SK-N-SH (cell line): ENCODE results near the gene GLRX5. TPM values are rescaled to one million over a fixed set of nuclear protein-coding genes. Genes with fewer than 3 reads are reported as not detected.
A peak's percentile ranks its signal among the peaks of the same experiment; 100 is the strongest.

ENCODE experiments used
- CTCF ChIA-PET: fragments of 300-600, 350-600 bp; formaldehyde crosslinking; extraction: SDS; loops from one replicate; lab custom pipeline; 2021; lab: Yijun Ruan, JAX
- POLR2A ChIA-PET: fragments of 350-600 bp; sonication (Branson Sonifier 250); formaldehyde crosslinking; extraction: SDS; loops from one replicate; lab custom pipeline; 2020; ENCODE audit warnings: antibody characterized with exemption, inconsistent platforms; lab: Yijun Ruan, JAX
- DNase-seq: peaks from one replicate; pipeline ENCODE4 v3.0.0; 2012
- H2AFZ ChIP-seq: fragments of 200-600 bp; sonication (generic); 2 replicates; pipeline ENCODE4 v1.8.1; 2016; ENCODE audit warnings: antibody characterized with exemption, mild to moderate bottlenecking, low read depth
- H3F3A ChIP-seq: fragments of 200-600 bp; sonication (generic); replicated peaks from 2 replicates; pipeline ENCODE3; 2016; ENCODE audit warnings: antibody characterized with exemption, mild to moderate bottlenecking; ENCODE audit not compliant: insufficient read depth
- H3K27ac ChIP-seq, 2 experiments: fragments of 200-500 bp in 1 of 2; fragments of 200-600 bp in 1 of 2; sonication (Bioruptor generic) in 1 of 2; sonication (generic), shearing (Covaris generic) in 1 of 2; 2 replicates each; pipeline versions ENCODE4 v1.5.1 to v1.6.1; 2014 to 2016; ENCODE audit warnings: low read depth in 2 of 2, inconsistent platforms in 1 of 2, low read length in 1 of 2, mild to moderate bottlenecking in 1 of 2, mixed read lengths in 1 of 2
- H3K27me3 ChIP-seq: fragments of 200-600 bp; sonication (generic), shearing (Covaris generic); 2 replicates; pipeline ENCODE4 v1.6.1; 2016; ENCODE audit warnings: mixed run types; ENCODE audit not compliant: insufficient read depth
- H3K36me3 ChIP-seq, 2 experiments: fragments of 200-500 bp in 1 of 2; fragments of 200-600 bp in 1 of 2; sonication (Bioruptor generic) in 1 of 2; sonication (generic) in 1 of 2; replicated peaks in 1 of 2; 2 replicates each; pipeline versions ENCODE3 to v1.5.1; 2014 to 2016; ENCODE audit warnings: low read length in 1 of 2, mild to moderate bottlenecking in 1 of 2; ENCODE audit not compliant: insufficient read depth in 2 of 2, control insufficient read depth in 1 of 2
- H3K4me1 ChIP-seq, 2 experiments: fragments of 200-500 bp in 1 of 2; fragments of 200-600 bp in 1 of 2; sonication (Bioruptor generic) in 1 of 2; sonication (generic), shearing (Covaris generic) in 1 of 2; 2 replicates each; pipeline versions ENCODE4 v1.5.1 to v1.6.1; 2014 to 2016; ENCODE audit warnings: low read depth in 1 of 2, low read length in 1 of 2, mixed run types in 1 of 2; ENCODE audit not compliant: insufficient read depth in 2 of 2, control insufficient read depth in 1 of 2
- H3K4me2 ChIP-seq: fragments of 200-600 bp; sonication (generic), shearing (Covaris generic); 2 replicates; pipeline ENCODE4 v1.6.1; 2017; ENCODE audit warnings: mixed run types
- H3K4me3 ChIP-seq, 2 experiments: fragments of 200-500 bp in 1 of 2; fragments of 200-600 bp in 1 of 2; sonication (Bioruptor generic) in 1 of 2; sonication (generic), shearing (Covaris generic) in 1 of 2; 2 replicates each; pipeline versions ENCODE4 v1.5.1 to v1.8.1; 2014 to 2016; ENCODE audit warnings: low read depth in 2 of 2, inconsistent platforms in 1 of 2, low read length in 1 of 2, mild to moderate bottlenecking in 1 of 2, mixed read lengths in 1 of 2, moderate library complexity in 1 of 2
- H3K79me2 ChIP-seq: fragments of 200-600 bp; sonication (generic); 2 replicates; pipeline ENCODE4 v1.8.1; 2017; ENCODE audit warnings: mild to moderate bottlenecking; ENCODE audit not compliant: insufficient read depth
- H3K9ac ChIP-seq: fragments of 200-600 bp; sonication (generic); 2 replicates; pipeline ENCODE4 v1.6.1; 2017; ENCODE audit warnings: mixed run types
- H3K9me2 ChIP-seq: fragments of 200-600 bp; sonication (generic); 2 replicates; pipeline ENCODE4 v1.6.1; 2017; ENCODE audit warnings: mixed run types
- H3K9me3 ChIP-seq: fragments of 200-600 bp; sonication (generic); 2 replicates; pipeline ENCODE4 v1.6.1; 2017; ENCODE audit warnings: mixed run types, mild to moderate bottlenecking, moderate library complexity
- H4K20me1 ChIP-seq: fragments of 200-600 bp; sonication (generic); 2 replicates; pipeline ENCODE4 v1.6.1; 2017; ENCODE audit warnings: mild to moderate bottlenecking, mixed run types; ENCODE audit not compliant: insufficient read depth
- CHD2 ChIP-seq: fragments of 150-350 bp; IDR thresholded peaks from 2 replicates; pipeline ENCODE4 v1.6.1; 2018; ENCODE audit warnings: low read length; ENCODE audit not compliant: partially characterized antibody
- CTCF ChIP-seq: fragments of 200-600 bp; sonication (generic); IDR thresholded peaks from 2 replicates; pipeline ENCODE4 v1.6.1; 2017; ENCODE audit warnings: antibody characterized with exemption, mild to moderate bottlenecking, moderate library complexity
- FOXM1 ChIP-seq: IDR thresholded peaks from 2 replicates; pipeline ENCODE4 v1.4.0; 2012; ENCODE audit warnings: low read depth, mild to moderate bottlenecking
- GABPA ChIP-seq: IDR thresholded peaks from 2 replicates; pipeline ENCODE4 v1.4.0; 2012; ENCODE audit warnings: low read depth, mild to moderate bottlenecking
- JUND ChIP-seq: IDR thresholded peaks from 2 replicates; pipeline ENCODE4 v1.4.0; 2012
- MAX ChIP-seq: IDR thresholded peaks from 2 replicates; pipeline ENCODE4 v1.4.0; 2012; ENCODE audit warnings: low read depth
- MXI1 ChIP-seq: IDR thresholded peaks from 2 replicates; pipeline ENCODE4 v1.6.1; 2012; ENCODE audit warnings: mild to moderate bottlenecking, low read depth, low read length, improper control_type of control experiment
- NFIC ChIP-seq: IDR thresholded peaks from 2 replicates; pipeline ENCODE4 v1.4.0; 2012; ENCODE audit warnings: borderline replicate concordance
- PBX3 ChIP-seq: IDR thresholded peaks from 2 replicates; pipeline ENCODE4; 2012
- POLR2AphosphoS5 ChIP-seq: IDR thresholded peaks from 2 replicates; pipeline ENCODE4 v1.6.1; 2012; ENCODE audit warnings: low read depth, low read length
- RCOR1 ChIP-seq: fragments of 150-350 bp; IDR thresholded peaks from 2 replicates; pipeline ENCODE4 v1.6.1; 2017; ENCODE audit warnings: antibody characterized with exemption, low read length
- RFX5 ChIP-seq: IDR thresholded peaks from 2 replicates; pipeline ENCODE4 v1.6.1; 2012; ENCODE audit warnings: mild to moderate bottlenecking, improper control_type of control experiment, low read length
- TAF1 ChIP-seq: IDR thresholded peaks from 2 replicates; pipeline ENCODE4 v1.6.1; 2012; ENCODE audit warnings: low read depth, mild to moderate bottlenecking, low read length, moderate library complexity, borderline replicate concordance
- TEAD4 ChIP-seq: IDR thresholded peaks from 2 replicates; pipeline ENCODE4 v1.4.0; 2012; ENCODE audit warnings: mild to moderate bottlenecking, borderline replicate concordance; ENCODE audit not compliant: insufficient read depth
- USF2 ChIP-seq: fragments of 150-350 bp; IDR thresholded peaks from 2 replicates; pipeline ENCODE4 v1.6.1; 2017; ENCODE audit warnings: antibody characterized with exemption, low read length, low read depth, borderline replicate concordance
- ZBTB33 ChIP-seq: IDR thresholded peaks from 2 replicates; pipeline ENCODE4 v1.4.0; 2012; ENCODE audit warnings: low read depth, borderline replicate concordance
- WGBS: methylation state at CpG from one replicate; pipeline ENCODE4 v1.1.6; 2017; ENCODE audit warnings: low lambda C conversion rate; 5-methylcytosine and 5-hydroxymethylcytosine counted together
- polyA plus RNA-seq, 3 experiments: library from polyadenylated mRNA; depleted of rRNA; stranded (reverse); fragments of >200 nt; gene quantifications; 2 replicates each; pipeline ENCODE4 v1.2.3, GENCODE V29; 2012

GLRX5 gene
- polyA plus RNA-seq, 1 of the 3 experiments (the other 2 are of a cell fraction) = 29.1 TPM

GRCh38 chr14:95535226-95536021 lies 574 bp downstream of the GLRX5 start:
- peak; percentile 63 for DNase-seq
- peaks cover 13 to 14% of the 10 kb centered on the region in 2 experiments for H3K36me3 ChIP-seq
- CTCF ChIA-PET = interaction anchor here (0.9 to 15.5 kb wide), 7 partner anchors 8 to 103 kb away, joined by 3 to 254 read pairs (median 5); no protein-coding TSS in a partner anchor
- TF ChIP-seq TAF1 (no peak), PBX3 (no peak), MXI1 (no peak), POLR2AphosphoS5 (no peak), ZBTB33 (no peak), CHD2 (no peak), GABPA (no peak)
- H3K9me2 ChIP-seq = no peaks in the 10 kb centered on the region
- peaks cover 5% of the 10 kb centered on the region for H3F3A ChIP-seq
- H3K4me2 ChIP-seq = peak overlapping the region; percentile 93
- peaks cover 92% of the 10 kb centered on the region for H3K79me2 ChIP-seq
- POLR2A ChIA-PET = interaction anchor here (0.6 to 2.7 kb wide), 5 partner anchors 10 to 95 kb away, joined by 3 to 10 read pairs (median 3); no protein-coding TSS in a partner anchor
- H3K27me3 ChIP-seq = no peaks in the 10 kb centered on the region
- 0 out of 2 replicates have a peak overlapping the region, but pooled peaks have one; percentile 25 for H2AFZ ChIP-seq
- H4K20me1 ChIP-seq = peaks cover 51% of the 10 kb centered on the region
- no peaks in the 10 kb centered on the region for H3K9me3 ChIP-seq
- peaks cover 23 to 41% of the 10 kb centered on the region in 2 experiments for H3K4me1 ChIP-seq
- H3K4me3 ChIP-seq = peak overlapping the region; percentile 80 to 95
- 1% methylated on average over 37 of the region's 52 CpGs for WGBS
- peak overlapping the region; percentile 83 for H3K9ac ChIP-seq
- H3K27ac ChIP-seq = peak overlapping the region; percentile 57 to 58; a peak in 2 of 4 replicates

- ChIA-PET POLR2A (no interaction called here), CTCF (interaction anchor here (0.6 to 15.5 kb wide), 4 partner anchors 9 to 249 kb away, joined by 3 to 254 read pairs (median 4); no protein-coding TSS in a partner anchor)
- Histone ChIP-seq H3K4me3 (peak overlapping the region; percentile 80 to 95), H3K9me2 (no peaks in the 10 kb centered on the region), H3F3A (peaks cover 2% of the 10 kb centered on the region), H2AFZ (no peak overlapping the region), H3K9ac (peak overlapping the region; percentile 83), H3K9me3 (no peaks in the 10 kb centered on the region), H3K36me3 (peaks cover 13 to 14% of the 10 kb centered on the region in 2 experiments), H3K79me2 (peaks cover 92% of the 10 kb centered on the region), H3K27ac (peak overlapping the region in 1 of 2 experiments; percentile 57; a peak in 2 of 4 replicates), H3K4me1 (peaks cover 23 to 39% of the 10 kb centered on the region in 2 experiments), H3K4me2 (peak overlapping the region; percentile 93), H3K27me3 (no peaks in the 10 kb centered on the region), H4K20me1 (peaks cover 45% of the 10 kb centered on the region)
- DNase-seq = no peak
- 13% methylated on average over 4 of the region's 4 CpGs for WGBS
- TF ChIP-seq NFIC (no peak), RFX5 (no peak), MAX (no peak), USF2 (no peak), MXI1 (no peak), JUND (no peak), RCOR1 (no peak), POLR2AphosphoS5 (no peak), ZBTB33 (no peak), TEAD4 (no peak), FOXM1 (no peak), CTCF (no peak)
These were observed 1.3 kb downstream of the GLRX5 start for GRCh38 chr14:95536036-95536593.
